CD14-positive monocyte (primary cell): ENCODE measurements around the gene TNIK. TPM values are rescaled to one million over a fixed set of nuclear protein-coding genes. Genes with fewer than 3 reads are reported as not detected.

Source experiments
- DNase-seq, 3 donors: peaks; one replicate each; pipeline ENCODE4 v3.0.0-alpha.2; 2011 to 2022
- H2AFZ ChIP-seq: 2 replicates; pipeline ENCODE4 v1.6.0; 2012; ENCODE audit warnings: mild to moderate bottlenecking, low read depth, low read length, inconsistent platforms; ENCODE audit not compliant: insufficient read depth, poor library complexity, severe bottlenecking
- H3K27ac ChIP-seq, 2 donors: 1 replicate in 1 of 2; 2 replicates in 1 of 2; pipeline ENCODE4 v1.5.1; 2012 to 2013; ENCODE audit warnings: low read length in 2 of 2, control low read depth in 1 of 2, inconsistent platforms in 1 of 2, low read depth in 1 of 2, mild to moderate bottlenecking in 1 of 2
- H3K27me3 ChIP-seq, 2 donors: one replicate each; pipeline versions ENCODE4 v1.6.0 to v1.6.1; 2011 to 2013; ENCODE audit warnings: low read length in 2 of 2; ENCODE audit not compliant: control insufficient read depth in 2 of 2, insufficient read depth in 2 of 2
- H3K36me3 ChIP-seq, 2 donors: replicated peaks in 1 of 2; 1 replicate in 1 of 2; 2 replicates in 1 of 2; pipeline versions ENCODE4 v1.5.1 to v1.6.1; 2012 to 2013; ENCODE audit warnings: low read length in 2 of 2, control low read depth in 1 of 2, inconsistent platforms in 1 of 2, mild to moderate bottlenecking in 1 of 2; ENCODE audit not compliant: insufficient read depth in 2 of 2, control insufficient read depth in 1 of 2
- H3K4me1 ChIP-seq, 2 donors: 1 replicate in 1 of 2; 2 replicates in 1 of 2; pipeline versions ENCODE4 v1.5.1 to v1.6.1; 2012 to 2013; ENCODE audit warnings: low read length in 2 of 2, control low read depth in 1 of 2, inconsistent platforms in 1 of 2, mild to moderate bottlenecking in 1 of 2, moderate library complexity in 1 of 2; ENCODE audit not compliant: insufficient read depth in 2 of 2, control insufficient read depth in 1 of 2
- H3K4me2 ChIP-seq: replicated peaks from 2 replicates; pipeline ENCODE3; 2012; ENCODE audit warnings: low read length, moderate library complexity, mild to moderate bottlenecking; ENCODE audit not compliant: poor library complexity, severe bottlenecking; ENCODE audit errors: extremely low read depth
- H3K4me3 ChIP-seq, 3 experiments: fragments of 200-600 bp in 1 of 3; sonication (generic) in 1 of 3; replicated peaks in 1 of 3; 1 replicate in 2 of 3; 2 replicates in 1 of 3; pipeline ENCODE4 v1.5.1; 2011 to 2013; ENCODE audit warnings: low read length in 3 of 3, mild to moderate bottlenecking in 3 of 3, control low read depth in 2 of 3, low read depth in 2 of 3, inconsistent platforms in 1 of 3, moderate library complexity in 1 of 3
- H3K79me2 ChIP-seq: 2 replicates; pipeline ENCODE4 v1.6.0; 2012; ENCODE audit warnings: mild to moderate bottlenecking, control low read depth, inconsistent platforms, low read length, moderate library complexity; ENCODE audit not compliant: insufficient read depth
- H3K9ac ChIP-seq: 2 replicates; pipeline ENCODE4 v1.6.0; 2017; ENCODE audit warnings: low read length, mild to moderate bottlenecking; ENCODE audit not compliant: insufficient read depth, poor library complexity, severe bottlenecking
- H3K9me3 ChIP-seq, 2 donors: replicated peaks in 1 of 2; 1 replicate in 1 of 2; 2 replicates in 1 of 2; pipeline versions ENCODE4 v1.5.1 to v1.6.1; 2012 to 2013; ENCODE audit warnings: low read length in 2 of 2, control low read depth in 1 of 2; ENCODE audit not compliant: control insufficient read depth in 1 of 2, insufficient read depth in 1 of 2
- H4K20me1 ChIP-seq: 2 replicates; pipeline ENCODE4 v1.6.0; 2012; ENCODE audit warnings: mild to moderate bottlenecking, low read length, control low read depth, moderate library complexity; ENCODE audit not compliant: insufficient read depth
- H3K27ac Mint-ChIP-seq, 7 donors: one replicate each; pipeline ENCODE4 v1.8.0; 2020; ENCODE audit warnings: mild to moderate bottlenecking in 7 of 7, mixed read lengths in 7 of 7, moderate library complexity in 6 of 7, inconsistent platforms in 2 of 7
- H3K27me3 Mint-ChIP-seq, 3 donors: one replicate each; pipeline ENCODE4 v1.8.0; 2021 to 2022; ENCODE audit warnings: low read depth in 3 of 3, mild to moderate bottlenecking in 3 of 3, mixed read lengths in 3 of 3, moderate library complexity in 3 of 3, inconsistent platforms in 1 of 3
- H3K36me3 Mint-ChIP-seq, 2 donors: one replicate each; pipeline ENCODE4 v1.8.0; 2020; ENCODE audit warnings: mixed read lengths in 2 of 2, inconsistent platforms in 1 of 2, mild to moderate bottlenecking in 1 of 2
- H3K4me1 Mint-ChIP-seq: one replicate; pipeline ENCODE4 v1.8.0; 2020; ENCODE audit warnings: mild to moderate bottlenecking, mixed read lengths
- H3K4me3 Mint-ChIP-seq, 2 donors: one replicate each; pipeline ENCODE4 v1.8.0; 2020; ENCODE audit warnings: mild to moderate bottlenecking in 2 of 2, mixed read lengths in 2 of 2, moderate library complexity in 1 of 2
- H3K9me3 Mint-ChIP-seq, 7 donors: one replicate each; pipeline ENCODE4 v1.8.0; 2020 to 2022; ENCODE audit warnings: mixed read lengths in 7 of 7, mild to moderate bottlenecking in 6 of 7, moderate library complexity in 6 of 7, inconsistent platforms in 2 of 7
- WGBS: methylation state at CpG from one replicate; pipeline ENCODE4 v1.1.5; 2013; ENCODE audit warnings: missing lambda C conversion rate; ENCODE audit not compliant: insufficient coverage; 5-methylcytosine and 5-hydroxymethylcytosine counted together
- intact Hi-C, 2 donors: fragments of 100-400 bp; cut with micrococcal nuclease; formaldehyde crosslinking; loops; one replicate each; pipeline versions ENCODE4 v1.15.0 to v1.15.1; 2023
- polyA plus RNA-seq, 3 donors: library from polyadenylated mRNA; depleted of rRNA in 1 of 3; unstranded in 2 of 3; stranded (reverse) in 1 of 3; fragments of 300-500 nt in 2 of 3; fragments of >200 nt in 1 of 3; fragmentation: Illumina TruSeq in 2 of 3; gene quantifications; 1 replicate in 2 of 3; 2 replicates in 1 of 3; pipeline ENCODE4 v1.2.3, GENCODE V29; 2012 to 2021
- TF ChIP-seq, protein P1 (sequence below): fragments of 200-600 bp; IDR thresholded peaks from one replicate; pipeline ENCODE4 v1.8.0; 2022; ENCODE audit warnings: antibody characterized with exemption, mild to moderate bottlenecking

TNIK gene
- polyA plus RNA-seq, 3 donors: 0.36 to 1.8 (median 0.75) TPM

DNA sequence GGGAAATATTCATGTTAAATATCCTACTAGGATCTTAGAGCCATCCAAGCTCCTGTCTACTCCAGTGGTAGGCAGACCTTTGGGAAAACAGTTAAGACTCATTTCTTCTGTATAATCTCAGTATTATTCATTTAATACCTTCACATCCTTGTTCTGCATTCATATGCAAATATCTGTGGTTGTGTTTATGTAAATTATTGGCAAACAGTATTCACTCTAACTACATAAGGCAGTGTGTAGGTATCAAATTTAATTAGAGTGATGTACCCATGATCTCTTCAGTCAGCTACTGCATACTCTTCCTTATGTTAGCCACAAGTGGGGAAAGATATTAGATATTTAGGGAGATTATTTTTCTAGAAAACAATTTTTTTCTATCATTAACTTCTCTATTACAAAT is 232.8 kb downstream of the TNIK start:
- H3K27me3 ChIP-seq: no peaks in the 10 kb centered on the region
- H2AFZ ChIP-seq: no peak overlapping the region
- no peak overlapping the region for H3K27ac ChIP-seq
- H3K9ac ChIP-seq: no peak overlapping the region
- no peak overlapping the region for H3K4me3 Mint-ChIP-seq
- no peak overlapping the region for H3K27ac Mint-ChIP-seq
- TF ChIP-seq, protein P1, sequence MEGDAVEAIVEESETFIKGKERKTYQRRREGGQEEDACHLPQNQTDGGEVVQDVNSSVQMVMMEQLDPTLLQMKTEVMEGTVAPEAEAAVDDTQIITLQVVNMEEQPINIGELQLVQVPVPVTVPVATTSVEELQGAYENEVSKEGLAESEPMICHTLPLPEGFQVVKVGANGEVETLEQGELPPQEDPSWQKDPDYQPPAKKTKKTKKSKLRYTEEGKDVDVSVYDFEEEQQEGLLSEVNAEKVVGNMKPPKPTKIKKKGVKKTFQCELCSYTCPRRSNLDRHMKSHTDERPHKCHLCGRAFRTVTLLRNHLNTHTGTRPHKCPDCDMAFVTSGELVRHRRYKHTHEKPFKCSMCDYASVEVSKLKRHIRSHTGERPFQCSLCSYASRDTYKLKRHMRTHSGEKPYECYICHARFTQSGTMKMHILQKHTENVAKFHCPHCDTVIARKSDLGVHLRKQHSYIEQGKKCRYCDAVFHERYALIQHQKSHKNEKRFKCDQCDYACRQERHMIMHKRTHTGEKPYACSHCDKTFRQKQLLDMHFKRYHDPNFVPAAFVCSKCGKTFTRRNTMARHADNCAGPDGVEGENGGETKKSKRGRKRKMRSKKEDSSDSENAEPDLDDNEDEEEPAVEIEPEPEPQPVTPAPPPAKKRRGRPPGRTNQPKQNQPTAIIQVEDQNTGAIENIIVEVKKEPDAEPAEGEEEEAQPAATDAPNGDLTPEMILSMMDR: no peak
- intact Hi-C loops: no loop called here
- no peak for DNase-seq
- peaks cover 0 to 9% (median 4%) of the 10 kb centered on the region in 7 donors for H3K9me3 Mint-ChIP-seq
- no peak overlapping the region for H3K4me3 ChIP-seq
- H3K27me3 Mint-ChIP-seq: no peaks in the 10 kb centered on the region
- H3K9me3 ChIP-seq: peaks cover 0 to 5% of the 10 kb centered on the region in 2 donors
- H3K79me2 ChIP-seq: no peaks in the 10 kb centered on the region
- no peaks in the 10 kb centered on the region for H3K36me3 Mint-ChIP-seq
- no peaks in the 10 kb centered on the region for H3K4me1 ChIP-seq
- no peaks in the 10 kb centered on the region for H3K36me3 ChIP-seq
- no peaks in the 10 kb centered on the region for H4K20me1 ChIP-seq
- H3K4me2 ChIP-seq: no peak overlapping the region
- H3K4me1 Mint-ChIP-seq: no peaks in the 10 kb centered on the region

DNA sequence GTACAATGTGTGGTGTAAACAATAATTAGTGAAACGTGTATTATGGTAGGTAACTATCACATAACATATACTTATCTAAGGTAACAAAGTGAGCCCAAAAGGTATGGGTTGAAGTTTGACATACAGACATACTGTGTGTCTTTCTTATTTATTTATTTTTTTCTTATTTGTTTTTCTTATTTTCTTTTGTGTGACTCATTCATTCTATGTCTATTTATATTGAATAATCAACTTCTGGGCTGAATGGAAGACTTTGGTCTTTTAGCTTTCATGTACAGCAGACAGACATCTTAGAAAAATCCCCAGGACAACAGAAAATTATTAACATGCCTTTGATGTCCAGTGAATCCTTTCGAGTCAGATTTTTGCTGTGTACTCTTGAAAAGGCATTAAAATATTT is 233.4 kb downstream of the TNIK start:
- DNase-seq: no peak
- no peak overlapping the region for H3K4me2 ChIP-seq
- H3K9me3 ChIP-seq: peaks cover 0 to 5% of the 10 kb centered on the region in 2 donors
- no peak overlapping the region for H3K27ac ChIP-seq
- no peaks in the 10 kb centered on the region for H3K79me2 ChIP-seq
- H3K27me3 Mint-ChIP-seq: no peaks in the 10 kb centered on the region
- intact Hi-C loops: no loop called here
- TF ChIP-seq, protein P1: no peak
- no peaks in the 10 kb centered on the region for H3K36me3 ChIP-seq
- no peaks in the 10 kb centered on the region for H3K4me1 Mint-ChIP-seq
- no peak overlapping the region for H3K4me3 Mint-ChIP-seq
- peaks cover 0 to 9% (median 4%) of the 10 kb centered on the region in 7 donors for H3K9me3 Mint-ChIP-seq
- no CpG with 5 or more reads among the region's 2 CpGs for WGBS
- H2AFZ ChIP-seq: no peak overlapping the region
- H3K4me1 ChIP-seq: no peaks in the 10 kb centered on the region
- no peak overlapping the region for H3K9ac ChIP-seq
- H3K36me3 Mint-ChIP-seq: no peaks in the 10 kb centered on the region
- no peak overlapping the region for H3K27ac Mint-ChIP-seq
- H3K4me3 ChIP-seq: no peak overlapping the region
- no peaks in the 10 kb centered on the region for H3K27me3 ChIP-seq
- no peaks in the 10 kb centered on the region for H4K20me1 ChIP-seq
